Activated B cell treated with CpG ODN at 0.5 μM for 24 hours (primary cell): Measurements from ENCODE around the gene POU2F1. TPM values are rescaled to one million over a fixed set of nuclear protein-coding genes. Genes with fewer than 3 reads are reported as not detected.

Experiments used
- ATAC-seq: fragments of 200-7000 bp; cut with Tn5 transposase; one replicate; pipeline ENCODE4 v1.10.0; 2021; ENCODE audit warnings: low read depth, mild to moderate bottlenecking, moderate library complexity
- CTCF ChIA-PET: fragments of 350-600 bp; sonication (Branson Sonifier 250); formaldehyde crosslinking; loops from one replicate; lab custom pipeline; 2021; ENCODE audit warnings: antibody characterized with exemption; lab: Charles Lee
- POLR2A ChIA-PET: fragments of 350-600 bp; sonication (Branson Sonifier 250); formaldehyde crosslinking; loops from one replicate; lab custom pipeline; 2021; ENCODE audit warnings: antibody characterized with exemption; lab: Charles Lee
- DNase-seq: peaks from one replicate; pipeline ENCODE4 v3.0.0; 2022
- H3K27ac Mint-ChIP-seq: one replicate; pipeline ENCODE4 v1.8.0; 2020; ENCODE audit warnings: mixed read lengths
- H3K27me3 Mint-ChIP-seq: one replicate; pipeline ENCODE4 v1.8.0; 2021; ENCODE audit warnings: mixed read lengths
- H3K36me3 Mint-ChIP-seq: one replicate; pipeline ENCODE4 v1.8.0; 2021; ENCODE audit warnings: low read depth, mixed read lengths
- H3K4me1 Mint-ChIP-seq: one replicate; pipeline ENCODE4 v1.8.0; 2021; ENCODE audit warnings: mixed read lengths
- H3K4me3 Mint-ChIP-seq: one replicate; pipeline ENCODE4 v1.8.0; 2020; ENCODE audit warnings: mild to moderate bottlenecking, mixed read lengths
- H3K9me3 Mint-ChIP-seq: one replicate; pipeline ENCODE4 v1.8.0; 2020; ENCODE audit warnings: mixed read lengths
- intact Hi-C: fragments of 100-400 bp; cut with micrococcal nuclease; formaldehyde crosslinking; loops from one replicate; pipeline ENCODE4 v1.15.1; 2024
- total RNA-seq: library from RNA; stranded (reverse); gene quantifications from 2 replicates; pipeline ENCODE4 v1.2.3, GENCODE V29; 2022
- TF ChIP-seq, protein P1 (sequence below): fragments of 200-600 bp; IDR thresholded peaks from one replicate; pipeline ENCODE4 v1.8.0; 2022; ENCODE audit warnings: antibody characterized with exemption, mild to moderate bottlenecking

Gene POU2F1
- total RNA-seq, 1 donor from 2014 or later = 35.5 TPM

DNA sequence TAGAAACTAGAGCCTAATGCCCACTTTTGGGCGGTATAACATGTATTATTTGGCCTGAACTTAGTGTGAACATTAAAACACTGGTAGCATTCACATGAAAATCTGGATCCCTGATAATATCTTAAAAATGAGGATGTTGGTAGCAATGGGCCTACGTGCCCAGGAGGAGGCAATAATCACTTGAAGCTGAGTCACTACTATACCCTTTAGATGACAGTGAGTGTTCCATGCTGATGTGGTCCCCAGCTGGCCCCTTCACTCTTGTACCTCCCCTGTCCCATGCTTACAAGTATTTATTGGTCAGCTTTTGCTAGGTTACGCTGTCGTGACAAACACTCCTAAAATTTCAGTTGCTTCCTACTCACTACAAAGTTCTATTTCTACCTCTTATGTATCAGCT, 23.0 kb upstream of the POU2F1 start:
- ChIA-PET POLR2A (no interaction called here), CTCF (no interaction called here)
- ATAC-seq (no peak), DNase-seq (no peak)
- H3K4me3 Mint-ChIP-seq = no peak overlapping the region
- TF ChIP-seq, protein P1, sequence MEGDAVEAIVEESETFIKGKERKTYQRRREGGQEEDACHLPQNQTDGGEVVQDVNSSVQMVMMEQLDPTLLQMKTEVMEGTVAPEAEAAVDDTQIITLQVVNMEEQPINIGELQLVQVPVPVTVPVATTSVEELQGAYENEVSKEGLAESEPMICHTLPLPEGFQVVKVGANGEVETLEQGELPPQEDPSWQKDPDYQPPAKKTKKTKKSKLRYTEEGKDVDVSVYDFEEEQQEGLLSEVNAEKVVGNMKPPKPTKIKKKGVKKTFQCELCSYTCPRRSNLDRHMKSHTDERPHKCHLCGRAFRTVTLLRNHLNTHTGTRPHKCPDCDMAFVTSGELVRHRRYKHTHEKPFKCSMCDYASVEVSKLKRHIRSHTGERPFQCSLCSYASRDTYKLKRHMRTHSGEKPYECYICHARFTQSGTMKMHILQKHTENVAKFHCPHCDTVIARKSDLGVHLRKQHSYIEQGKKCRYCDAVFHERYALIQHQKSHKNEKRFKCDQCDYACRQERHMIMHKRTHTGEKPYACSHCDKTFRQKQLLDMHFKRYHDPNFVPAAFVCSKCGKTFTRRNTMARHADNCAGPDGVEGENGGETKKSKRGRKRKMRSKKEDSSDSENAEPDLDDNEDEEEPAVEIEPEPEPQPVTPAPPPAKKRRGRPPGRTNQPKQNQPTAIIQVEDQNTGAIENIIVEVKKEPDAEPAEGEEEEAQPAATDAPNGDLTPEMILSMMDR = no peak
- no peak overlapping the region for H3K27ac Mint-ChIP-seq
- H3K36me3 Mint-ChIP-seq = no peaks in the 10 kb centered on the region
- intact Hi-C loops = no loop called here
- H3K9me3 Mint-ChIP-seq = no peaks in the 10 kb centered on the region
- H3K4me1 Mint-ChIP-seq = no peaks in the 10 kb centered on the region
- H3K27me3 Mint-ChIP-seq = no peaks in the 10 kb centered on the region

DNA sequence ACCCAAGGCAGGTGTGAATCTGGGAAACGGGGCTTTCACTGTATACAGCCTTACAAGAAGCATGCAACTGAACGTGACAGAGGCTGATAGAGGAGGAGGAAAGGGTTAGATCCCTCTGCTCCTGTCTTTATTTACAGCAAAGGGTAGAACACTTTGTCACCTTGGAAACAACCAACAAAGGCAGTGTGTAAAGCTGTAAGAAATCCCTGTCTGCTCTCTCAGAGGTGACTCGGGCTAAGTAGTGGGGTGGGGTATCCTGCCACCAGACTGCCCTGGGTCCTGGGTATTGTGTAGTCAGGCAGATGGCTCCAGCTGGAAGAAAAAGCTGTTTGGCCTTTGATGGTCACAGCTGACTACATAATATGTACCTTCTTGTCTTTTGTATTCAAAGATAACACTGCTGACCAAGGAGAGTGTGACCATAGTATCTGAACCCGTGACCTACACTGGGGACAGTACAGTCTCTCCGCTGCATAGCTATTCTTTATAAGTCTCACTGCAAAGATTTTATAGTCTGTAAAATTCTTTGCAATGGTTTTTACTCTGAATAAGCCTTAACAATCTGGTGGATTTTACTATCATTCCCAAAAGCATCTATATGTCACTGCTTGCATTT, 22.1 kb upstream of the POU2F1 start:
- no peak for DNase-seq
- Mint-ChIP-seq H3K4me1 (no peaks in the 10 kb centered on the region), H3K36me3 (no peaks in the 10 kb centered on the region), H3K9me3 (no peaks in the 10 kb centered on the region), H3K4me3 (no peak overlapping the region), H3K27ac (no peak overlapping the region), H3K27me3 (no peaks in the 10 kb centered on the region)
- ChIA-PET CTCF (no interaction called here), POLR2A (no interaction called here)
- intact Hi-C loops = no loop called here
- ATAC-seq = no peak
- TF ChIP-seq, protein P1 = no peak

DNA sequence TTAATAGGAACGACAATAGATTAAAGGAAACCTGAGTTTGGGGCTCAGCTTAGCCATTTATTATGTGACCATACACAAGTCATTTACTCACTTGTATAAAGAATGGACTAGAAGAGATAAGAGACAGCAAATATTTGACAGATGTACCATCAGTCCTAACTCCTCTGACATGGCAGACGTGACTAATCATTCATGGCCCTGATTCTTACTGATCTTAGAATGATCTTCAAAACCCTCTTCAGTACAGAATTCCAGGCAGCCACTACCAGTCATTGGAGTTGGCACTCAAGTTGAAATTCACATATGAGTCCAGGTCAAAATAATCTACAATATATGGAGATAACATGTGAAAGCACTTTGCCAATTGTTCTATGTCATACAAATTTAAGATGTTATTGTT, 21.0 kb upstream of the POU2F1 start:
- TF ChIP-seq, protein P1 = no peak
- H3K27ac Mint-ChIP-seq = no peak overlapping the region
- no peaks in the 10 kb centered on the region for H3K9me3 Mint-ChIP-seq
- POLR2A ChIA-PET = no interaction called here
- no peak for ATAC-seq
- H3K36me3 Mint-ChIP-seq = no peaks in the 10 kb centered on the region
- intact Hi-C loops = no loop called here
- CTCF ChIA-PET = no interaction called here
- no peak overlapping the region for H3K4me3 Mint-ChIP-seq
- DNase-seq = no peak
- no peaks in the 10 kb centered on the region for H3K4me1 Mint-ChIP-seq
- no peaks in the 10 kb centered on the region for H3K27me3 Mint-ChIP-seq

DNA sequence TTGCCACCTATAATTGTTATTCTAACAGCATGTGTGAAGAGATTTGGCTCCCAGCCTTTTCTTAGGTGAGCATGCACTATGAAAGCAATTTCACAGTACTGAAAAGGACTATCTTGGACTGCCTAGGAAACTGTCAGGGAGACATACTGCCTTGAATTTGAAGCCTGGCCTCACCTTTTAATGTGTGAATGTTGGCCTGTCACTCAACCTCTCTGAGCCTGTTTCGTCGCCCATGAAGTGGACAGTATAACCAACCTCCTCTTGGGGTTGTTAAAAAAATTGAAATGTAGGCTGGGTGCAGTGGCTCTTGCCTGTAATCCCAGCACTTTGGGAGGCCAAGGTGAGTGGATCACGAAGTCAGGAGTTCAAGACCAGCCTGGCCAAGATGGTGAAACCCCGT, 20.4 kb upstream of the POU2F1 start:
- TF ChIP-seq, protein P1 = no peak
- Mint-ChIP-seq H3K27ac (no peak overlapping the region), H3K27me3 (no peaks in the 10 kb centered on the region), H3K4me1 (no peaks in the 10 kb centered on the region), H3K4me3 (no peak overlapping the region), H3K36me3 (no peaks in the 10 kb centered on the region), H3K9me3 (no peaks in the 10 kb centered on the region)
- intact Hi-C loops = no loop called here
- CTCF ChIA-PET = no interaction called here
- POLR2A ChIA-PET = no interaction called here
- ATAC-seq (no peak), DNase-seq (no peak)

DNA sequence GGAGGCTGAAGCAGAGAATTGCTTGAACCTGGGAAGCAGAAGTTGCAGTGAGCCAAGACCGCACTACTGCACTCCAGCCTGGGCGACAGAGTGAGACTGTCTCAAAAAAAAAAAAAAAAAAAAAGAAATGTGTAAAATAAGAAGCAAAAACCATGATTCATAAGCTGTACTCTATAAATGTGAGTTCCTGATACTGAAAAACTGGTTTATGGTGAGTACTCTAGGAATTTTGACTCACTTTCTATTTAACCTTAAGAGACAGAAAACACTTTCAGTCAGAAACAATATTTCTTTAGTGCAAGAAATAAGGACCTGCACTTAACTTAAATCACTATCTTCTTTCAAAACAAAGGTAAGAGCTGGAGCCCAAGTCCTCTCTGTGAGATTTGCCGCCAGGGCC, 19.9 kb upstream of the POU2F1 start:
- no peak for DNase-seq
- intact Hi-C loops = no loop called here
- POLR2A ChIA-PET = interaction anchor here (1.3 kb wide), 1 partner anchor 19 kb away, joined by 4 read pairs; no protein-coding TSS in a partner anchor
- CTCF ChIA-PET = no interaction called here
- H3K27me3 Mint-ChIP-seq = no peaks in the 10 kb centered on the region
- no peak overlapping the region for H3K4me3 Mint-ChIP-seq
- no peak overlapping the region for H3K27ac Mint-ChIP-seq
- peaks cover 2% of the 10 kb centered on the region for H3K36me3 Mint-ChIP-seq
- ATAC-seq = no peak
- peaks cover 4% of the 10 kb centered on the region for H3K9me3 Mint-ChIP-seq
- no peaks in the 10 kb centered on the region for H3K4me1 Mint-ChIP-seq
- TF ChIP-seq, protein P1 = no peak
